GM19023 (cell line): ENCODE data around the gene MICB.
"Not testable (repeated sequence)": the region's sequence is repeated elsewhere in the genome, so short reads cannot be mapped to it uniquely, and the experiment has no call there.

ENCODE experiments used
- ATAC-seq: cut with Tn5 transposase; IDR thresholded peaks from one replicate; pipeline ENCODE4 v1.9.1; 2021; ENCODE audit warnings: mild to moderate bottlenecking, moderate library complexity; ENCODE audit not compliant: unreplicated experiment

The MICB gene

GRCh38 chr6:31535538-31536324 is 37.8 kb downstream of the MICB start:
- ATAC-seq: no peak

GRCh38 chr6:31538805-31539400 is 41.0 kb downstream of the MICB start:
- ATAC-seq: no peak

DNA sequence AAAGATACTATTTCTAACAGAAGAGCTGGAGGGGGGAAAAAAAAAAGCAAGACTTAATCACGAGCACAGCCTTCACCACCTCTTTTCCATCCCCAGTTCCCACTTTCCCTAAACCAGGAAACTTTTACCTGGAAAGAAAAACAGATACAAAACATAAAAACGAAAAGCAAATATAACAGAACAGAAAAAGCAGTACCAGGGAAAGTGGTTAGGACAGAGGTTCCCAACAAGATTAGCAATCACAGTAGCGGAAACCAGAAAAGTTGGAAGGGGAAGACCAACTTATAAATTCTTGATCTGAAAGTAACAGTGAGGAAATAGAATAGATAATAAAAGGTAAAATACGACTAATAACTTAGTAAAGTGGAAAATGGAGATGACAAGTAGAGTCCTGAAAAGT is 42.7 kb downstream of the MICB start:
- ATAC-seq: no peak

GRCh38 chr6:31541059-31541657 is 43.2 kb downstream of the MICB start:
- no peak for ATAC-seq

- ATAC-seq: peak; percentile 71
Observed at GRCh38 chr6:31541658-31542521, 43.9 kb downstream of the MICB start, which contains the start of gene DDX39B. TSS of gene DDX39B (minus strand) at chr6:31542003. CDS start at chr6:31540532, 1,471 bp downstream.

- no peak for ATAC-seq
Observed at GRCh38 chr6:31543639-31544038, 45.7 kb downstream of the MICB start.

GRCh38 chr6:31544676-31545075 is 46.7 kb downstream of the MICB start:
- ATAC-seq: no peak

DNA sequence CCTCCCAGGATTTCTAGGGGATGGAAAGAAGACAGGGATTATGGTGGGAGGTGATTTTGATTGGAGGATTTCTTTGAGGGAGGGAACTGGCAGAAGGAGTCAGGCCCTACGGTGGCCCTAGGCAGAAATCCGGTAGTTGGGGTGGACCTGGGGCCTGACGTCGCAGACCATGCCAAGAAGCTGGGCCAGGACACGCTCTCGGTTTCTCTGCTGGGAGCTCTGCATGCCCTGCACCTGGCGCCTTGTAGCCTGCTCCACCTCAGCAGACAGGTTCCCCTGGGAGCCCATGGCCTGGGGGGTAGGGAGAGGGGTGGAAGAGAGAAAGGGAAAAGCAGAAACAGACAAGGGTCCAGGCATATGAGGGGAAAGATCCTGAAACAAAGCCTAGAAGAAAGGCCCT is 47.3 kb downstream of the MICB start:
- no peak for ATAC-seq

GRCh38 chr6:31546339-31546957 is 48.5 kb downstream of the MICB start, which contains the start of gene ATP6V1G2:
TSS of gene ATP6V1G2 (minus strand) at chr6:31546608. CDS start at chr6:31546559, 49 bp downstream.
- ATAC-seq: peak; percentile 39

DNA sequence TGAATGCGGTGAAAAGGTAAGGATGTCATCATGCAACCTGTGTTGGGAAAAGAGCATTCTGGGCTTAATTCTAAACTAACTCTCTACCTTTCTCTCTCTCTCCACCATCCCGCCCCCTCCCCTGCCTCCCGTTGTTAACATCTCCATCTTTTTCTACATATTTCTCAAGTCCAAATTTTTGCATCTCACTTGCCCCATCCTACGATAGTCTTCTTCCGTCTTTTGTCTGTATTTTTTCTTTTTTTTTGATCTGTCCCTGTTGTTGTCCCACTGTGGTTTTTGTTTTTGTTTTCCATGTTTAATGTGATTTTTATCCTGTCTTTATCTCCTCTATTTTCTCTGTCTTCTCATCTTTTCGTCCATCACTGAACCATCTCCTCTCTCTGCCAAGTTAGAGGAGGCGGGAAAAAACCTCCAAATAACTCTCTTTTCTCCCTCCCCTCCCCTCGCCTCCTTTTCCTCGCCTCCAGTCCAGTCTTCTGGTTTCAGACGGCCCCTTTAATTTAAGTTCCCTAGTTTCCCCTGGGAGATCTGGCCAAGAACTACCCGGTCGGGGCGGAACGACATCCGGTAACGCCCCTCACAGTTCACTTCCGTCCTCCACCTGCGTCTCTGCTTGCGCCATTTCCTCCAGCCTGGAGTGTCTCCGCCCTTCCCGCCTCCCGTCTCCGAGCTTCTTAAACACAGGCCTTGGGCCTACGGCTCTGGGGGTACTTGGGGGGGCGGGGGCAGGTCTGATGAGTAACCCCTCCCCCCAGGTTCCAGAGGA is 49.2 kb downstream of the MICB start, which contains the start of gene NFKBIL1:
Gene NFKBIL1 (plus strand): TSS at position 651 of the 769 bp plus-strand sequence. CDS start 87 bp downstream, at position 738.
- ATAC-seq: peak; percentile 72

GRCh38 chr6:31547727-31548543 is 50.0 kb downstream of the MICB start:
- no peak for ATAC-seq

DNA sequence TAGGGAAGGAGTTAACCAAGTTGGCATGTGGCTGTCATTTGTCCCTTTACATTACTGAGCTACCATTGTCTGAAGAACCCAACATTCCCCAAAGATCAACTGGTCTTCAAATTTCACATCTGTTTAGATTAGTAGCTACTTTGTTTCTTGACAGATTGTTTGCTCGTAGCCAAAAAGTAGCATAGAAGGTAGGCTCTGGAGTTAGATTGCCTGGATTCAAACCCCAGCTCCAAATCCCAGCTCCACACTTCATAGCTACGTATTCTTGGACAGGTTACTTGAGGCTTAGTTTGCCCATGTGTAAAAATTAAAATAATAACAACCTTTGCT is 50.6 kb downstream of the MICB start:
- no peak for ATAC-seq

DNA sequence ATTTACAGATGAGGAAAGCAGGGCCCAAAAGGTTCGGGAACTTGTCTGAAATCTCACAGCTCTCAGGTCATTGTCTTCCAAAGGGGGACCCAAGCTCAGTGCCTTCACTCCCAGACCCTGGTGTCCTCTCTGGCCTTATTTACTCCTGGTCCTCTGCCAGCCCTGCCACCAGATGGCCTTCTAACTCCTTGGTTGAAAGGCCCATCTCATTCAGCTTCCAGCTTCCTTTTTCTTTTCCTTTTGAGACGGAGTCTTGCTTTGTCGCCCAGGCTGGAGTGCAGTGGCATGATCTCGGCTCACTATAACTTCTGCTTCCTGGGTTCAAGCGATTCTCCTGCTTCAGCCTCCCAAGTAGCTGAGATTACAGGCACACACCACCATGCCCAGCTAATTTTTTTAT is 53.4 kb downstream of the MICB start:
- ATAC-seq: not testable (repeated sequence)

GRCh38 chr6:31556307-31556706 is 58.4 kb downstream of the MICB start:
- ATAC-seq: no peak

DNA sequence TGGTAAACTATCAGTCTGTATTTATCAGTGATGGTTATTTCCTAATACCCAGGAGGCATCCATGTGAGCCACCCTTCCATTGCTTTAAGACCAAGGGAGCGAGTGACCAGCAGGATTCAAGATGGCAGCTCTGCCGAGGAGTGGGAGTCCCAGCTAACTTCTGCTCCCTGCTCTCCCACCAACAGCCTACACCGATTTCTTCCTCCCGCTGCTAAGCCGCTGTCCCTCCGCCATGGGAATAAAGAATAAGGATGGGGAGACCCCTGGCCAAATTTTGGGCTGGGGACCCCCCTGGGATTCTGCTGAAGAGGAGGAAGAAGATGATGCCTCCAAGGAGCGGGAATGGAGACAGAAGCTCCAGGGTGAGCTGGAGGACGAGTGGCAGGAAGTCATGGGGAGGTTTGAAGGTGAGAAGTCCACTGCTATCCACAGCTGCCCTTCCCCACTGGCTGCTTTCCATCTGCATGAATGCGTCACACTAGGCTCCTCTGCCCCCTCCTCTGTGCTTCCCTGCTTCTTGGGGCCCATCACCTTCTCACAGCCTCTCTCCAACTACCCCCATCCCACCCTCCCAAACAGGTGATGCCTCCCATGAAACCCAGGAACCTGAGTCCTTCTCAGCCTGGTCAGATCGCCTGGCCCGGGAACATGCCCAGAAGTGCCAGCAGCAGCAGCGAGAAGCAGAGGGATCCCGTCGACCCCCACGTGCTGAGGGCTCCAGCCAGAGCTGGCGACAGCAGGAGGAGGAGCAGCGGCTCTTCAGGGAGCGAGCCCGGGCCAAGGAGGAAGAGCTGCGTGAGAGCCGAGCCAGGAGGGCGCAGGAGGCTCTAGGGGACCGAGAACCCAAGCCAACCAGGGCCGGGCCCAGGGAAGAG is 59.7 kb downstream of the MICB start:
- no peak for ATAC-seq

DNA sequence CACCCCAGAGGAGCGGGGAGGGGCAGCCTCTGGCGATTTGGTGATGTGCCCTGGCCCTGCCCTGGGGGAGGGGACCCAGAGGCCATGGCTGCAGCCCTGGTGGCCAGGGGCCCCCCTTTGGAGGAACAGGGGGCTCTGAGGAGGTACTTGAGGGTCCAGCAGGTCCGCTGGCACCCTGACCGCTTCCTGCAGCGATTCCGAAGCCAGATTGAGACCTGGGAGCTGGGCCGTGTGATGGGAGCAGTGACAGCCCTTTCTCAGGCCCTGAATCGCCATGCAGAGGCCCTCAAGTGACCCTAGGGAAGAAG is 60.3 kb downstream of the MICB start:
- ATAC-seq: no peak

DNA sequence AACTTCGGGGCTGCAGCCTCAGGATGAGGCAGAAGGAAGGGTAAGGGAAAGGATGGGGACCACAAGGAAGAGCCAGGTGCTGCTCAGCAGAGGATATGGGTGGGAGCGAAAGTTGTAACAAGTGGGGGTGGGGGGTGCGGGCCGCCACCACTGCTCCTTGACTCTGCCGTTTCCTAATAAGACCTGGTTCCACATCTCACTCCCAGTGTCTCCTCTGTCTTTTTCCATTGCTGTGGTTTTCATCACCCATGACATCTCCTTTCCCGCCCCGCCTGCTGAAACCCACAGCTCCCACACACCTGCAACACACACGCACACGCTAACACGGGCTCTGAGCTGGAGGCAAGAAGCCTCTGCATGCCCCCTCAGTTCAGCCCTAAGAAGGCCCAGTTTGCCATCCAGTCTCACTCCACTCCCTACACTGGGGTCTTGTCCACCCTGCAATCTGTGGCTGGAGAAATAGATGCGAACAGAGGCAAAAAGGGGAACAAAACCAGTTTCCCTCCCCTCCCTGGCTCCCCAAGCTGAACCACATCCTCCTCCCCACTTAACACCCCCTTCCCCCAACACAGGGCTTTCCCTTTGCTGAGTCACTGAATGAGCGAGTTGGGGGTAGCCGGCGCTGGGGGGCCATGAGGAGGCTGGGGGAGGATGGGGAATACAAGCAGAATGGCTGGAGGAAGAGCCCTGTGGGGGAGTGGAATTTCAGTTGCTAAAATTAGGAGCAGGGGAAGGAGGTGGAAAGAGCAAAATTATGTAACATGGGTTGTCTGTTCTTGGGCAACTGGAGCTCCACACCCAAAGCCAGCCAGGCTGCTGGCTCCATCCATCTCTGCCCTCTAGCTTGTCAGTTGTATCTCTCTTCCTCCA is 60.9 kb downstream of the MICB start:
- ATAC-seq: no peak
